Measurements from ENCODE around the gene MGAT3.

MGAT3 gene

DNA sequence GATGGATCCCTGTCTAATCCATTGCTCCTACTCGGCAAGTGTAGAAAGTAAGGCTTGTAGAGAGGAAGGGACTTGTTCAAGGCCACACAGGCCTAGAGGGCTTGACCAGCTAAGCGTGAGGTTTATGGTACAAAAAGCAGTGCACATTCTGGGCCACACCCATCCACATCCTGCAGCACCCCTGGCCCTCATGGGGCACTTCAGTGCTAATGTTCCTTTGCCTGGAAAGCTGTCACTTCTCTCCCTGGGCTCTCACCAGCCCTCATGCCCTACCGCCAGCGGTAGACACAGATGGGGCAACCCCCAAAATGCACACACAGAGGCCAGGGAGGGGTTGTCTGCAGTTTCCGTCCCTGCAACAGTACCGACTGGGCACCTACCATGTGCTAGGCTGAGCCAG lies 7.1 kb upstream of the MGAT3 start:
- Histone ChIP-seq H3K4me1 (no peaks in the 10 kb centered on the region), H3K4me3 (no peak overlapping the region)

DNA sequence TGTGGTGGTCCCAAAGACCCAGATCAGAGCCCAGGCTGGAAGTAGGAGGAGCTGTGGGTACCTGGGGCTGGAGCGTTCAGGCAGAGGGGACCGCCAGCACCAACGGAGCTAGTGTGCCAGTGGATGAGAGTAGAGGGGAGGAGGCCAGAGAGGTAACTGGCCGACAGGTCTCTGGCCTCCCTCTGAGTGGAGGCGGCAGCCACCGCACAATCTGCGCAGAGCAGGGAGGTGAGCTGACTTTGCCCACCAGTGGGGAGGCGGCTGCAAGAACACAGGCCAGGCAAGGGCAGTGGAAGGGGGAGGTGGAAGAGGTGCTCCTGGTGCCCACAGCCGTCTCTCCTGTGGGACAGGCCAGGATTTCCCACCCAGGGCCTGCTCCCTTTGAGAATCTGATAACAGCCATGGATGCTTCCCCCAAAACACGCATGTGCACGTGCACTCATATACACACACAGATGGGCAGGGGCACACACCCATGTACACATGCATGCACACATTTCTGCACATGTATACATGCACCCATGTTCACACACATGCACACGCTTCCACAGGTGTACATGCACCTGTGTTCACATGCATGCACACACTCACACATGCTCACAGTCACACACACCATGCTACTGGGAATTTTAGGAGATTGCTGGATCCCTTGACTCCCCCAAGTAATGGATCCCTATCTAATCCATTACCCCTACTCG lies 6.4 kb upstream of the MGAT3 start:
- H3K27me3 ChIP-seq (ENCODE audit: low read depth), result no peaks in the 10 kb centered on the region
- in situ Hi-C loops (cut with MboI; ENCODE audit: low sequenced_read_pairs), result no loop called here
- no peak for DNase-seq (ENCODE audit: low spot score in 2 of 2)
- no peaks in the 10 kb centered on the region for H3K36me3 ChIP-seq (replicated peaks)
- no peaks in the 10 kb centered on the region for H3K9me3 ChIP-seq
- no peaks in the 10 kb centered on the region for H3K4me1 ChIP-seq
- H3K4me3 ChIP-seq, result no peak overlapping the region

More for the DNA sequence above, 7.1 kb upstream of the MGAT3 start:
- Histone ChIP-seq H3K9me3 (no peaks in the 10 kb centered on the region), H3K27me3 (ENCODE audit: low read depth) (no peaks in the 10 kb centered on the region), H3K36me3 (replicated peaks) (no peaks in the 10 kb centered on the region)
- in situ Hi-C loops (cut with MboI; ENCODE audit: low sequenced_read_pairs), result no loop called here
- no peak for DNase-seq (ENCODE audit: low spot score in 2 of 2)

- in situ Hi-C loops (cut with MboI; ENCODE audit: low sequenced_read_pairs), result no loop called here
- Histone ChIP-seq H3K4me3 (no peak overlapping the region), H3K36me3 (replicated peaks) (no peaks in the 10 kb centered on the region), H3K27me3 (ENCODE audit: low read depth) (no peaks in the 10 kb centered on the region), H3K9me3 (no peaks in the 10 kb centered on the region), H3K4me1 (peaks cover 4% of the 10 kb centered on the region; the same call in 1 of the 2 replicates)
- no peak for DNase-seq (ENCODE audit: low spot score in 2 of 2)
Measured at GRCh38 chr22:39452740-39453040, 4.1 kb upstream of the MGAT3 start.

GRCh38 chr22:39453765-39454378 lies 2.9 kb upstream of the MGAT3 start:
- Histone ChIP-seq H3K4me1 (peaks cover 7% of the 10 kb centered on the region), H3K36me3 (replicated peaks) (no peaks in the 10 kb centered on the region)
- no peak for DNase-seq (ENCODE audit: low spot score in 2 of 2)

GRCh38 chr22:39454385-39454871 lies 2.4 kb upstream of the MGAT3 start:
- Histone ChIP-seq H3K27me3 (ENCODE audit: low read depth) (no peaks in the 10 kb centered on the region), H3K4me1 (peaks cover 7% of the 10 kb centered on the region)
- in situ Hi-C loops (cut with MboI; ENCODE audit: low sequenced_read_pairs), result no loop called here

More at GRCh38 chr22:39453765-39454378, 2.9 kb upstream of the MGAT3 start:
- in situ Hi-C loops (cut with MboI; ENCODE audit: low sequenced_read_pairs), result no loop called here
- H3K4me3 ChIP-seq, result no peak overlapping the region
- H3K9me3 ChIP-seq, result no peaks in the 10 kb centered on the region
- no peaks in the 10 kb centered on the region for H3K27me3 ChIP-seq (ENCODE audit: low read depth)

DNA sequence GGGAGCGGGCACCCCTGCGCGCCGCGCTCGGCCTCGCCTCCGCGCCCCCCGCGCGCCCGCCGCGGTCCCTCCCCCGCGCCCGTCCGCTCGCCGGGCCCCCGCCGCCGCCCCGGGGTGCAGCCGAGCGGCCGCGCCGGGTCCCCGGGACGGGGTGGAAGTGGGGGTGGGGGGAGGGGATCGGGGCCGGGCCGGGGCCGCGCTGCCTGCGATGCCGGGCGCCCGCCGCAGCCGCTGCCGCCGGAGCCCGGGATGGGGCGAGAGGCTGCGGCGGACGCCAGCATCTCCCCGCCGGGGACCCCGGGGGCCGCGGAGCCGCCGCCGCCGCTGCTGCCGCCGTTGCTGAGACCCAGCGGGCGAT lies 365 bp downstream of the MGAT3 start:
- H3K27me3 ChIP-seq (ENCODE audit: low read depth), result no peaks in the 10 kb centered on the region
- H3K36me3 ChIP-seq (replicated peaks), result no peaks in the 10 kb centered on the region
- peaks cover 7% of the 10 kb centered on the region for H3K4me1 ChIP-seq
- in situ Hi-C loops (cut with MboI; ENCODE audit: low sequenced_read_pairs), result no loop called here
- H3K4me3 ChIP-seq, result peak overlapping the region; percentile 49; the same call in 1 of the 2 replicates
- no peaks in the 10 kb centered on the region for H3K9me3 ChIP-seq
- no peak for DNase-seq (ENCODE audit: low spot score in 2 of 2)

More at GRCh38 chr22:39454385-39454871, 2.4 kb upstream of the MGAT3 start:
- no peaks in the 10 kb centered on the region for H3K36me3 ChIP-seq (replicated peaks)
- H3K4me3 ChIP-seq, result no peak overlapping the region
- H3K9me3 ChIP-seq, result no peaks in the 10 kb centered on the region
- no peak for DNase-seq (ENCODE audit: low spot score in 2 of 2)

GRCh38 chr22:39457556-39458443 lies 988 bp downstream of the MGAT3 start:
- no peaks in the 10 kb centered on the region for H3K9me3 ChIP-seq
- peaks cover 7% of the 10 kb centered on the region for H3K4me1 ChIP-seq
- H3K27me3 ChIP-seq (ENCODE audit: low read depth), result no peaks in the 10 kb centered on the region
- no peaks in the 10 kb centered on the region for H3K36me3 ChIP-seq (replicated peaks)
- in situ Hi-C loops (cut with MboI; ENCODE audit: low sequenced_read_pairs), result no loop called here
- peak in 1 of 2 experiments; percentile 33 for DNase-seq (ENCODE audit: low spot score in 2 of 2)
- H3K4me3 ChIP-seq, result peak overlapping the region; percentile 49

DNA sequence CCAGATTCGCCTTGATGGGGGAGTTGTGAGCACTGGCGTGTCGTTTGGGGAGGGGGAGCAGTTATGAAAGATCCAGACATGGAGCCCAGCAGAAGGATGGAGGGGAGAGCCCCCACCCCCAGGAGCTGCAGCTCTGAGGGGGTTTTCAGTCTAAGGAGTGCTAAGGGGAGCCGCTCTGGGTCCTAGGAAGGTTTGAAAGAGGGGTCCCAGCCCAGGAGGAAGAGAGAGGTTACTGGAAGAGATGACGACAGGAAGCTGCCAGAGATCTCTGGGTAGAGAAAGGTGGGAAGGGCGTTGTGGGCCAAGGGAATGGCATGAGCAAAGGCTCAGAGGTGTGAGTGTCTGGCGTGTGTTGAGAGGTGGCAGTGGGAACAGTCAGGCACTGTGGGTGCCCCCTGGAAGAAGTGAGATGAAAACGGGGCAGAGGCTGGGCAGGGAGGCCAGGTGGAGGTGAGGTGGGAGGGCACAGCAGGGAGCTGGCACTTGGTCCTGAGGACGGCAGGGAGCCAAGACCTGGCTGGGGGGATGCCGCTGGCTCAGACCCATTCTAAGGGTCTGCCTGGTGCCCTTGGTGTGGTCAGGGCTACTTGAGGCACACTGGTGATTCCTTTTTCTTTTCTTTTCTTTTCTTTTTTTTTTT lies 1.8 kb downstream of the MGAT3 start:
- Histone ChIP-seq H3K27me3 (ENCODE audit: low read depth) (no peaks in the 10 kb centered on the region), H3K9me3 (no peaks in the 10 kb centered on the region), H3K4me3 (peak overlapping the region; percentile 49), H3K4me1 (peaks cover 7% of the 10 kb centered on the region), H3K36me3 (replicated peaks) (no peaks in the 10 kb centered on the region)
- in situ Hi-C loops (cut with MboI; ENCODE audit: low sequenced_read_pairs), result no loop called here
- DNase-seq (ENCODE audit: low spot score in 2 of 2), result no peak

DNA sequence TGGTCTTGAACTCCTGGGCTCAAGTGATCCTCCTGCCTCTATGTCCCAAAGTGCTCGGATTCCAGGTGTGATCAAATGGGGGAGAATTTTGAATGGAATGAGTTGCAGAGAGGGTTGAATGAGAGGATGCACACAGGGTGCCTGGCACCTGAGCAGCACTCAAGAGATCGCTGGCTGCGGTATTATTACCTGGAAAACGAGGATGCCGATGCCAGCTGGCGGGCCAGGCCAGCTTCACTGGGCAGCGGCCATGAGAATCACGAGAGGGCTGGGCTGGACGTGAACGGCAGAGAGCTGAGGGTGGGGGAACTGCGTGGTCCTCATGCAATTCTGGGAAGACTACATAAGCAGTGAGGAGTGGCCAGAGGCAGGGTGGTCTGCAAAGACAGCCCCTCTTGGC lies 2.9 kb downstream of the MGAT3 start:
- in situ Hi-C loops (cut with MboI; ENCODE audit: low sequenced_read_pairs), result no loop called here
- H3K9me3 ChIP-seq, result no peaks in the 10 kb centered on the region
- no peak overlapping the region for H3K4me3 ChIP-seq
- H3K36me3 ChIP-seq (replicated peaks), result no peaks in the 10 kb centered on the region
- H3K27me3 ChIP-seq (ENCODE audit: low read depth), result no peaks in the 10 kb centered on the region
- DNase-seq (ENCODE audit: low spot score in 2 of 2), result no peak
- peaks cover 7% of the 10 kb centered on the region for H3K4me1 ChIP-seq

DNA sequence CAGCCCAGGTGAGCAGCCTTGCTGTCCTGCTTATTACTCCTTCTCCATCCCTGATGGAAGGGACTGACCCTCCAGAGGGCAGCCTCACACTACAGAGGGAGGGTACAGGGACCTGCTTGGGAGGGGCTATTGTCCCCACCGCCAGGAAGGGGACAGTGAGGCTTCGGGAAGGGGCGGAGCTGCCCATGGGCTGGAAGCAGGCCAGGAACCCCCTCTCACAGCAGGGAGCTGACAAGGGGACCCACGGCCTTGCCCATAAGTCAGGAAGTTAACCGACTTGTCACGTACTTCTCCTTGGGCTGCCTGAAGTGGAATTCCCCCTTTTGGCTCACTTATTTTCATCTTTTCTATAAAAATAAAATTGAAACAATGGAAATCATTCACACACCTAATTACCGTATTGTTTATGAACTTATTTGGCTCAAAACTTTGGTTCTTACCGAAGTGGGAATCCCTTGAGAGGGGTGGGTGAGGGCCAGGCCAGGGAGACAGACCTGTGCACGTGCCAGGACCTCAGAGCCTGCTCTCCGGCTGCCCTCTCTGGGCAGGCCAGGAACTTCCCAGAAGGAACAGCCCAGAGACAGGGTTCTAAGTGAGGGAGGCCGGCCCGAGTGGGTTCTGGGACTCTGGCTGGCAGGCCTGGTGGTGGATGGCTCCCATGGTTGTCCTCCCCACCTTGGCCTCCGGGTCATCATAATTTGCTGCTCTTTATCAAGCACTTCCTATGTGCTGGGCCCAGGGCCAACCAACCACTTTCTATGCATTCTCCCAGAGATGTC lies 5.8 kb downstream of the MGAT3 start:
- Histone ChIP-seq H3K36me3 (replicated peaks) (no peaks in the 10 kb centered on the region), H3K4me3 (no peak overlapping the region), H3K27me3 (ENCODE audit: low read depth) (no peaks in the 10 kb centered on the region), H3K9me3 (no peaks in the 10 kb centered on the region), H3K4me1 (peaks cover 3% of the 10 kb centered on the region; the same call in 1 of the 2 replicates)
- no peak for DNase-seq (ENCODE audit: low spot score in 2 of 2)
- in situ Hi-C loops (cut with MboI; ENCODE audit: low sequenced_read_pairs), result no loop called here

DNA sequence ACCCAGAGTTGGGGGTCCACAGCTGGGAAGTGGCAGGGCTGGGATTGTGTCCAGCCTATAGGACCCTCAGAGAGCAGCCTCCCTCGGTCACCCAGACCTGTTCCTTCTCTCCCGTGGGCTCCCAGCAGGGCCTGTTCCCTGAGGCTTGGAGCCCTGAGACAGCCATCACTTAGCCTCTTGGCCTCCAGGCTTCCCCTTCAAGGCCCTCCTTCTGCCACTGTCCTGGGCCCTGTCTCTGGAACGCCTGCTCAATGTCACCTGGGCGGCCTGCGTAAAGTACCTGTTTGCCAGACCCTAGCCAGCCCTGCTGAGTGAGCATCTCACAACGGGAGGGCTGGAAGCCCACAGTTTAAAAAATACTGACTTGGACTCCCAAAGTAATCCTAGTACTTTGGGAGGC lies 6.5 kb downstream of the MGAT3 start:
- no peaks in the 10 kb centered on the region for H3K27me3 ChIP-seq (ENCODE audit: low read depth)
- H3K9me3 ChIP-seq, result no peaks in the 10 kb centered on the region
- H3K4me1 ChIP-seq, result peaks cover 3% of the 10 kb centered on the region; the same call in 1 of the 2 replicates
- no peaks in the 10 kb centered on the region for H3K36me3 ChIP-seq (replicated peaks)
- DNase-seq (ENCODE audit: low spot score in 2 of 2), result no peak
- no peak overlapping the region for H3K4me3 ChIP-seq
- in situ Hi-C loops (cut with MboI; ENCODE audit: low sequenced_read_pairs), result no loop called here

- Histone ChIP-seq H3K9me3 (no peaks in the 10 kb centered on the region), H3K36me3 (replicated peaks) (no peaks in the 10 kb centered on the region), H3K27me3 (ENCODE audit: low read depth) (no peaks in the 10 kb centered on the region), H3K4me1 (no peaks in the 10 kb centered on the region), H3K4me3 (no peak overlapping the region)
- DNase-seq (ENCODE audit: low spot score in 2 of 2), result no peak
- in situ Hi-C loops (cut with MboI; ENCODE audit: low sequenced_read_pairs), result no loop called here
Measured at GRCh38 chr22:39463931-39464390, 7.1 kb downstream of the MGAT3 start.

Data from HAP-1 (cell line).